T-helper 22 cell (primary cell): Measurements from ENCODE around the gene KCNQ2.

Source experiments
- DNase-seq: peaks from one replicate; pipeline ENCODE4 v3.0.0-alpha.2; 2020; ENCODE audit warnings: low read depth

The KCNQ2 gene

DNA sequence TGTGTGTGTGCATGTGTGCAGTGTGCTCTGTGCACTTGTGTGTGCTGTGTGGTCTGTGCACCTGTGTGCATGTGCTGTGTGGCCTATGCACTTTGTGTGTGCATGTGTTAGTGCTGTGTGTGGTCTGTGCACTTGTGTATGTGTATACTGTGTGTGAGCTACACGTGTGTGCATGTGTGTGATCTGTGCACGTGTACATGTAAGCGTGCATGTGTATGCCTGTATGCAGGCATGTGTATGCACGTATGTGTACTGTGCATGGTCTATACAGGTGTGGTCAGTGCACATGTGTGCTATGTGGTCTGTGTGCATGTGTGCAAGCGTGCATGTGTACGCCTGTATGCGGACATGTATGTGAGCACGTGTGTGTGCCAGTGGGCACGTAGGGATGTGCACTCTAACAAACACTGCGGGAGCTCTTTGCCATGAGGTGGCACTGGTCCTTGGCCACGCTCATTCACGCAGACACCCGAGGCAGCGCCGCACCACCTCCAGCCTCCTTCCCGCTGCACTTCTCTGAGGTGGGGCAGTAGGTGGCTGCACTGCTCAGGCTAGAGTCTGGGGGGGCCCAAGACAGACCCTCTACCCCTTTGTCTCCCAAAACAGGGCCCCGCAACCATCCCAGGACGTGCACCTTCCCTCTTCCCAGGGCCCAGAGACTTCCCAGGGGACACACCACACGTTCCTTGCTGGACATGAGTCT is 68.9 kb downstream of the KCNQ2 start:
- no peak for DNase-seq

DNA sequence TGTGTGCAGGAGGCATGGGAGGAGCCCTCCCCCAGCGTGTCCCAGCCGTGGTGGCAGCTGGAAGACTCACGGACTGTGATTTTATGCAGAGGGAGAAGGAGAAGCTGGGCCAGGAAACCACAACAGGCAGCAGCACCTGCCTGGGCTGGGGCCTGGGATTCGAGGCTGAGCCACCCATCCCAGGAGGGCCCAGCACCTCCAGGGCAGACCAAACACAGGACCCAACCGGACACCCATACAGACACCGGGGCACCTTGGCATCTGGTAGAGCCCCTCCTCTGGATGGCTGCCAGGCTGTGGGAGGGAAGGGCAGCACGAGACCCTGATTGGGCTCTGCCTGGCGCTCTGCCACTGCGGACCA is 69.6 kb downstream of the KCNQ2 start:
- no peak for DNase-seq

DNA sequence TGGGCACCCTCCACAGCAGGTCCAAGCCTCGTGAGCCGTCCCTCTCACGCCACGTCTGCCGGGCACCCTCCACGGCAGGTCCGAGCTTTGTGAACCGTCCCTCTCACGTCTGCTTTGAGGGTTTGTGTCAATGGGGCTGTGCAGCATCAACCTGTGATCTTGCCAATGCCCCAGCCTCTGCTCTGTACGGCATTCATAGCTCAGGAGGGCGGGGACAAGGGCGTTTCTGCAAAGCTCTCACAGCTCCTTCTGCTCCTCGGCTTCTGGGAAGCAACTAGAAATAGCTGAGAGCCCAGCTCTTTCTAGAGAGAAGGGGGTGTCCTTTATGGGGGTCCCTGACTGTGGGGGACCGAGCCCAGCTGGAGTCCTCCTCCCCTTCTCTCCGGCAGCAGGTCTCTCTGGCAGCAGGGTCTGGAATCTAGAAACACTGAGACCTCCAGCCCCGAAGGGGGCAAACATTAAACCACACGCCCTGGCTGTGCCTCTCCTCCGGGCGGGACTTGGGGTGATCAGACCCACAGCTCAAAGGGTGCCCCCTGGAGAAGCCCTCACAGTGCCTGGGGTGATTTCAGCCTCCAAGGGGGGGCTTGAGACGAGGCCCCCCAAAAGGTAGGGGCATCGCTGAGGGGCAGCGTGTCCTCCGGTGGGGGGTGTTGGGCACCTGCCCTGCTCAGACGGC is 70.1 kb downstream of the KCNQ2 start:
- DNase-seq: no peak

DNA sequence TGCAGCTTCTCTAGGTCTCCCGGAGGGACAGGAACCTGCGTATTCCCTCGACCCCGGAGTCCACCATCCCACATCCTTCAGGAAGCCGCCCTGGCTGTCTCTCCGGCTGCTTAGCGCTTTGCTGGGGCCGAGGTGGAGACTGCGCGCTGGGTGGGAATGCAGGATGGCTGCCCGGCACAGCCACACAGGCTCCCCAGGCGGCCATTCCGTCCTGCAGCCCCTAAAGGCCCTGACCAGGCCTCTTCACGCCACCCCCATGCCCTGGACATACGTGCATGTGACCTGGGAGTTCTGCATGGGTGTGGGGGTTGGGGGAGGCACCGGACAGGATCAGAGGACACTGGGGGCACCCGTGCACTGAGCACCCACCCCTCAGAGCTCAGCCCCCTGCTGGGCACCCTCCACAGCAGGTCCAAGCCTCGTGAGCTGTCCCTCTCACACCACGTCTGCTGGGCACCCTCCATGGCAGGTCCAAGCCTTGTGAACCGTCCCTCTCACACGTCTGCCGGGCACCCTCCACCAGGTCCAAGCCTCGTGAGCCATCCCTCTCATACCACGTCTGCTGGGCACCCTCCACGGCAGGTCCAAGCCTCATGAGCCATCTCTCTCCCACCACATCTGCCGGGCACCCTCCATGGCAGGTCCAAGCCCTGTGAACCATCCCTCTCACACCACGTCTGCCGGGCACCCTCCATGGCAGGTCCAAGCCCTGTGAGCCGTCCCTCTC is 70.9 kb downstream of the KCNQ2 start:
- DNase-seq: no peak

DNA sequence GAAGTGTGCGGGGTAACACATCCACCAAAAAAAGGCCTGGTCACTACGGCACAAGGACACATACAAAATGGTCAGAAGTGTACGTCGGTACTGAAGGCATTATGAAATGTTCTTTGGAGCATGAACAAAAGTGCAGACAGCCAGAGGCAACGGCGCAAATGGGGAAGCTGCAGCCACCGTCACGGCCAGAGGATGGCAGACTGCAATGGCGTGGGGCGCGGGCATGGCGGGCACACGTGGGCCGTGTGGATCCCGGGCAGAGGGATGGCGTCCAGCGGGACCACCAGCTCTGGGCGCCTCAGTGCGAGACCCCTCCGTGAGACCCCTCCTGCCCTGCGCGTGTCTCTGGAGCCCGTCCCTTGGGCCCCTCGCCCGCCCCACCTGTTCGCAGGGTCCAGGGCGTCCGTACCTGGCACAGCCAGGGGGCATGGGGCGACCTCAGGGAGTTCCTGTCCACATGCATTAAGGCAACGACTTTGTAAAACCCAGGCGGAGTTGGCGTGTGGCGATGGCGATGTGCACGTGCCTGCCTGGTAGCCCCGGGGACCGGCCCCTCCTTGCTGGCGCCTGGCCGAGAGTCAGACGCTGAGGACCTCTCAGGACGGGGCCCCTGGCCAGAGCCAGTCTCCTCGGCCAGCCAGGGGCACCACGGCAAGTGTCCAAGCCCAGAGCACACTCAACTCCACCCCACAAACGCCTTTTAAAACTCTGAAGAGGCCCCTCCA is 71.8 kb downstream of the KCNQ2 start:
- DNase-seq: no peak

DNA sequence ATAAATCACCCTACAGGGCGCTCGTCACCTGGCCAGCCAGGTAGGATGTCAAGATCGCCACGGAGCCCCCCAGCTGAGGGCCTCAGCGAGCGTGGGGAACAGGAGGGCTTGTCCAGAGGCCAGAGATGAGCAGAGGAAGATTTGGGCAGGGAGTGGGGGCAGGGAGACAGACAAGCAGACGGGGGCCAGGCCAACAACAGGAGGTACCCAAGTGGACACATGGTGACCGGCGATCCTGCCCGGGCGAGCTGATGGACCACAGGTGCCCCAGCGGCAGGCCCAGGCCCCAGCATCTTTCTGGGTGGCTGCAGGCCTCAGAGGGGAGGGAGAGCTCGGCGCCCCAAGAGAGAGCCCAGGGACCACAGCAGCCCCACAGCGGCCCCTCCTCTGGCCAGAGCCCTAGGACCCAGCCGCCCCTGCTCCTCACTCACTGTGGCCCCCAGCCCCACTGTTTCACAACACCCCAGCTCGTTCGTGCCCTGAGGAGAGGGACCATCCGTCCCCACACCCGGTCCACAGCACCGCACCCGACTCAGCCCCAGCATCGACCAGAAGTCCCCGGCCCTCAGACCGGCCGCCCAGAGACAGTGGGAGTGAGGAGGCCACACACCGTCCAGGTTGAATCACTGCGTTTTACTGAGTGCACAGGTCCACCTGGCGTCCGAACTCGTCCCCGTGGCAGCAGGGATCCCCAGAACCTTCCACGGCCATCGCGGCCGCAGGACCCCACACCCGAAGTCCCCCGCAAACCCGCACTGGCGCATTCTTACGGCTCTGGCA is 72.7 kb downstream of the KCNQ2 start:
- DNase-seq: no peak

DNA sequence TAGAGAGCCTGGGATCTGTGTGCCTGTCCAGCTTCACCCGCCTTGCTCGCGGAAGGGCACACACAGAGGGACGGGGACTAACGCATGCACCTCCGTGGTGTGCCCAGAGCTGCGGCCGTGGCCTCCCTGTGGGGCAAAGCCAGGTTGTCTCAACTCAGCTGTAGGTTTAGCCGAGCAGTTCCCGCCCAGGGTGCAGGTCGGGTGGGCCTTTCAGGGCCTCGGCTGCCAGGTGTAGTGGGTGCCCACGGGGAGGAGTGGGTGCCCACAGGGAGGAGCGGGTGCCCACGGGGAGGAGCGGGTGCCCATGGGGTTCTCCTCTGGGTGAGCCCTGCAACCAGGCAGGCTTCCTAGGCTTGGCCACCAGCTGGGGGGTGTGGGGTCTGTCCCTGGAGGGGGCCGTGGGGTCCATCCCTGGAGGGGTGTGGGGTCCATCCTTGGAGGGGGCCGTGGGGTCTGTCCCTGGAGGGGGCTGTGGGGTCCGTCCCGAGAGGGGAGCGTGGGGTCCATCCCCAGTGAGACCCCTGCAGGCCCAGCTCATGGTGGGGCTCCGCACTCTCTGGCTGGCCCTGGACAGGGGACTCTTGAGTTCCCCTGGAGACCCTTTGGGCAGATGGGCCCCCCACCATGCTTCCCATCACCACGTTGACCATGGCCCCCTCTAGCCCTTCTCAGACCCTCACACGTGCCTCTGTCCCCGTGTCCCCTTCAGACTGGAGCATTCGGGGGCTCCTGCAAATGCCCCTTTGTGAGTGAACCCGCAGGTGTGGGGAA is 73.5 kb downstream of the KCNQ2 start:
- no peak for DNase-seq

DNA sequence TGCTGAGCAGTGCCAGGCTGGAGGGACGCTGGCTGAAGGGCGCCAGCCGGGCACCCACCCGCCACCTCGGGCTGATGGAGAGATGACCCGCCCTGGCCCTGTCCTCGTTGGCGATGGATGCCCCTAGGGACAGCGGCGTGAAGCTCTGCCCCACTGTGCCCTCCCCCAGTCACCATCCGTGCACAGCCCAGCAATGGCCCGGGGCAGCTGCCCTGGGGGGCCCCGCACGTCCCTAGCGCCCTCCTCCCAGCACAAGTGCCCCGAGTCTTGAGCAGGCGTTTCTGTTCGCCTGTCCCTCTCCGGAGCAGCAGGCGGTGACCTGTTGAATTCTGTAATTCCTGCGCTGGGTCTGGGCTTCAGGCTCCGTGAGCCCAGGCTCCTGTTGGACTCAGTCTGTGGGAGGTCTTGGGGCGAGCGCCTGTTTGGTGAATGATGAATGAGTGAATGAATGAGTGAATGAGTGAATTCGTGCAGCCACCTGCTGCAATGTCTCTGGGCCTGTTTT is 74.5 kb downstream of the KCNQ2 start:
- DNase-seq: no peak

DNA sequence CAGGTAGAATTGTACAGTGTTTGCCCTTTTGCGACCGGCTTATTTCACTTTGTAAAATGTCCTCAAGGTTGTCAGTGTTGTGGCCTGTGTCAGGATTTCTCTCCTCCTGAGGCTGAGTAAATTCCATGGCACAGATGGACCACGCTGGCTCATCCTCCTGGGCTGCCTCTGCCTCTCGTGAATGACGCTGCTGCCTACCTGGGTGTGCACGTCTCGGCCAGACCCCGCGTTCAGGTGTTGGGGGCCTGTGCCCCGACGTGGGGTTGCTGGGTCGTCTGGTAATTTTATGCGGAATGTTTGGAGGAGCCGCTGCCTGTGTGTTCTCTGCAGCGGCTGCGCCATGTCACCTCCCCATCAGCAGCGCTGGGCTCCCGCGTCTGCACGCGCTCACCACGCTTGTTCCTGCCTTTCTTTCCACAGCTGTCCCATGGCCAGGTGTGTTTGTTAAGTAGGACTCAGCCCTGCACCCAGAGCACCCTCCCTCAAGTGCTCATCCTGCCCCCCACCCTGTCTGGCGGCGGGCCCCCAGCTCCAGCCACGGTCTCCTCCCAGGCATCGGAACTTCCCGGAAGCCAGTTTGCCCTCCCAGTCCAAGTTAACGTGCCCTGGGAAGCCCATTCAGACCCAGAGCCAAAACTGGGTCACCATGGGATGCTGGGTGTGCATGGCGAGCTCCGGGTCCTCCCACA is 75.2 kb downstream of the KCNQ2 start:
- no peak for DNase-seq

DNA sequence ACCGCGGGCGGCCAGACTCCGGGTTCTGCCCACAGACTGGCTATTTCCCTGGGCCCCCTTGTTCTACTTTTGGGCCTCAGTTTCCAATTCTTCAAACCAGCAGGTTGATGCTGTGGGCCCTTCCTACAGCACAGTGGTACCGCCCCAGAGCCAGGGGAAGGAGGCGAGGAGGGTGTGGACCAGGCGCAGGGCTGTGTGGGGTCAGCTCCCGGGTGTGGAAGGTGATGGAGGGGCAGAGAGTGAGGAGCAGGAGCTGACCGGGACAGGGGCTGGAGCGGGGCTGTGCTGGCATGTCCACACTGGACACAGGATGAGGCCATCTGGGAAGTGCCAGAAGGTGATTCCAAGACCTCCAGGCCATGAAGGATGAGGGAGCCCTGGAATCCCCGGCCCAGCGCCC is 76.2 kb downstream of the KCNQ2 start:
- no peak for DNase-seq

DNA sequence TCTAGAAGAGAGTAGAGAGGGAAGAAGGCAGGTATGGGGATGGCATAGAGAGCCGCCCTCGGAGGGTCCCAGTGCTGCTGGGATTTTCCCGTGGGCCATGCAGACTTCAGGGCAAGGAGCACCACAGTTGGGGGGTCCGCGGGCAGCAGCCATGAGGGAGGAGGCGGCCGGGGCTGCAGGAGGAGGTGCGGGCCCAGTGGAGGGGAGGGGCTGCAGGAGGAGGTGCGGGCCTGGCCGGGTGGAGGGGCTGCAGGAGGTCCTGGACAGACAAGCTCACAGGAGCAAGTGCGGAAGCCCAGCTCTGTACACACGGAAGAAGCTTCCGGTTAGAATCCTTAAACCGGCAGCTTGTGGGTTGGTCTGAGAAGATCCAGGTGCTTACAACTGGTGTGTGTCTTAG is 76.7 kb downstream of the KCNQ2 start:
- no peak for DNase-seq

DNA sequence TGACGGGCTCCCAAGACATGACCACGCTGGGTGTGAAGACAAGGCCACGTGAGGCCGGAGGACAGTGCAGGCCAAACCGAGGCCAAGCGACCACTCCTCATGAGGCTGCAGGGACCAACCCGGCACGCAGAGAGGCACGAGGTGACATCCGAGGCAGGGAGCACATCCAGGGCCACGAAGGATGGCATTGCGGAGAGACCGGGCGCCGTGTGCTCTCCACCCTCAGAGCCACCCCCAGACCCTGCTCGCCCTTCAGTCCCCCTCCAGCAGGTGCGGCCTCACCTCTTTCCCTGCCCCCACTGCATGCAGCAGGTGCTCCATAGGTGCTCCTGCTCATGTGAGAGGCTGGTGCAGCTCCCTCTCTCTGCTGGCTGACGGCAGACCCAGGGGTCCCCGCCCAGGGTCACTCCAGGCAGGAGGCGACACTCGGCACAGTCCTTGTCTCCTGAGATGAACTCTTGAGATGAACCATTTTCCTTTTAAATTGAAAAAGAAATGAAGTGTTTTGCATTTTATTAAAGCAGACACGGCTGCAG is 77.5 kb downstream of the KCNQ2 start:
- DNase-seq: no peak

DNA sequence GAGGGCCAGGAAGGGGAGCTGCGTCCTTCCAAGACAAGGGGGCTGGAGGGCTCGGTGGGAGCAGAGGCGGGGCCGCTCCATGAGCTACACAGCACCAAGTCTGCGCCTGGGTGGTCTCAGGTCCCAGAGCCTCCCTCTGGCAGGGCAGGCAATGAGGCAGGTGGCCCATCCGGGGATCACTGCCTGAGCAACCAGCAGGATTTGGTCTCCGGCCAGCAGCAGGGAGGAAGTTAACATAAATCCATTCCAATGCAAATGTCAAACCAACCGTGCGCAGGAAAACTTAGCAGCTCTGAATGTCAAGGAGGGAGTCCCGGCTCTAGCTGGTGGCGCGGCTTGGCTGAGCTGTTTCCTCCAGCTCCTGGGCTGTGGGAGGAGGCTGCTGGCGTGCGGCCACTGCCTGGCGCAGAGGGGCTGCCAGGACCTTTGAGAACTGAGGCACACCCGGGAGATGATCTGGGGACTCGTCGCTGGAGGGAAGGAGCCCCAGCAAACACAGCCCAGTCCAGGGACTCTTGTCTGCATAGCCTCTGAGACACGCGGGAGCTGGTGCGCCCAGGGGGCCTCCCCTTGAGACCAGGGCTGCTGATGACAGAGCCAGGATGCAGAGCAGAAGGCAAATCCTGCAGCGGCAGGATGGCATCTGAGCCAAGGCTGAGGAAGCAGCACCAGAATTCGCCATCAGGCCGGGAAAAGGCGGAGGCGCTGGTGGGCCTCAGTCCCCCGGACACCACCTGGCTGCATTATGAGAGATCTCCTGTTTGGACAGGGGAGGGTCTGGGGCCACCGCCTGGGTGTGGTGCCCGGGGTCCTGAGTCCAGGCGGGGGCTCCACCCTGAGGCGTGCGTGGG is 78.2 kb downstream of the KCNQ2 start:
- no peak for DNase-seq

DNA sequence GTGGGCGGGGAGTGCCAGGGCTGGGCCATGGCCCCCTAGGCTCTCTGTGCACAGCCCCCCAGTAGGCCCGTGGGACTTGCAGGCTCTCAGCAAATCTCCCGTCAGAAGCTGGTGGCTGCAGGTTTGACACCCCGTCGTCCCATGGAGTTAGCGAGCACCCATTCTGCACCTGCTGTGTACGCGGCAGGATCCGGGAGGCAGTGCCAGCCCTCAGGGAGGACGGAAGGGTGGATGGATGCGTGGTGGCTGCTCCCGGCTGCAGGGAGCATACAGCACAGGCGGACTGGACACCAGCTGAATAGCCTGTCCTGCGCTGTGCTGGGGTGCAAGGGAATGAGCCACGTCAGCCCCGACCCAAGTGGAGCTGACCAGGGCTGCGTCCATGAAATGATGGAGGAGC is 78.9 kb downstream of the KCNQ2 start:
- no peak for DNase-seq

DNA sequence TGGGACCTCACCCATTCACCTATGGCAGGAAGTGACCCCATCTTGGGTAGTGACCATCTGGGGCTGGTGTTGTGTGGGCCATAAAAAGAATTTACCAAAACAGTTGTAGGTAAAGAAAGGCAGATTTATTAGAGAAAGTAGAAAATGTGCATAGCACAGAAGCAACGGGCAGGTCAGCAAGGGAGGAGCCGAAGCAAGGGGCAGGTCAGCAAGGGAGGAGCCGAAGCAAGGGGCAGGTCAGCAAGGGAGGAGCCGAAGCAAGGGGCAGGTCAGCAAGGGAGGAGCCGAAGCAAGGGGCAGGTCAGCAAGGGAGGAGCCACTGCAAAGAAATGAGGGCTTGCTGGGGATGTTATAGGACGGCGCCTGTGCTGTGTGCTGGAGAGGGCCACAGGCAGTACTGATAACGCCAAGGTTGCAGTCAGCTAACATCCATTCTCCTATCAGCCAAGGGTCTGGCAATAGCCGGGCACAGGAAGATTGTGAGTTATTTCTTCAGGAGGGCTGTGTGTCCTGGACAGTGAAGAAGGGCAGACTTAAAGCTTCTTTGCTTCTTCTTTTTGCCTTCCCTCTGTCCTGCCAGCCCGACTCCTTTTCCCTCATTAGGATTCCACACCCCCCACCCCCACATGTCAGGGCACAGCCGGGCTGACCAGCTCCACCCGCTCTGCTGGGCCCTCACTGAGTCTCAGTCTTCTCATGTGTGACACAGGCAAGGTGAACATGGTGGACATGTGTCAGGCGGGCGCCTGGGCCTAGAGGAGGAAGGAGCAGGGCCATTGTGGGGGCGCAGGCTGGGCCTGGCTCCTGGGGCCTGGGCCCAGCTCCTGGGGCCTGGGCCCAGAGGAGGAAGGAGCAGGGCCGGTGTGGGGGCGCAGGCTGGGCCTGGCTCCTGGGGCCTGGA is 79.7 kb downstream of the KCNQ2 start:
- no peak for DNase-seq

DNA sequence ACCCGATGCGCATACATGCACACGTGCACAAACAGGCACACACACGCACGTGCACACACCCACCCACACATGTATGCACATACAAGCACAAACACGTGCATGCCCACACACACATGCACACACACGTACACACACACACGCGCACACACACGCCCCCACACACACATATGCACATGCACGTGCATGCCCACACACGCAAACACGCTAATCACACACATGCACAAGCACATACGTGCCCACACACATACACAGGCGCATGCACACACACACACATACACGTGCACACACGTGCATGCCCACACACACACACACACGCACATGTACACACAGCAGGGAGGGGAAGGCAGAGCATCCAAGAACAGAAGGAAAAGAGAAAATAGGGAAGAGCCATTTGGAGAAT is 84.5 kb downstream of the KCNQ2 start:
- DNase-seq: no peak

DNA sequence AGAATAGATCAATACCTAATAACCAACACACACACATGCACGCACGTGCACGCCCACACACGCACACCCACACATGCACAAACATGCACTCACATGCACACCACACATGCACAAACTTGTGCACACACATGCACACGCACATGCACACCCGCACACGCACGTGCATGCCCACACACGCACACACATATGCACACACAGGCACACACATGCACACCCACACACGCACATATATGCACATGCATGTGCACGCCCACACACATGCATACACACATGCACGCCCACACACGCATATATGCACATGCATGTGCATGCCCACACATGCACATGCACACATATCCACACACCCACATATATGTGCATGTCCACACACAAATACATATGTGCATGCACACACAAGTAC is 85.1 kb downstream of the KCNQ2 start:
- no peak for DNase-seq

DNA sequence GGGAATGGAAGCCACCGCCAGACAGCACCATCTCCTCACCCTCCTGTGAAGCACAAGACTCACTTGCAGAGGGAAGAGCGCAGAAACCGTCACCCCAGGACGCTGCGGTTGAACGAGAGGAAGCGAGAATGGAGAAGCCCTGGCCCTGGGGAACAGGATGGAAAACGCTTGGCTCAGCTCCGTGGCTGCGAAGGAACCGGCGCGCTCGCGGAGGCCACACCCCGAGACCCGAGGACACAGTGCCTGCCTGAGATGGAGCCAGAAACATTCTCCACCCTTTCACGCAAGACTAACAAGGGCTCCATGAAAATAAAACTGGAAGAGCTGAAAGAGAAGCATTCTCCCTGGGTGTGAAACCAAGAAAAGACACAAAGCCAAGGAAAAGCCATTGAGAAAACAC is 86.0 kb downstream of the KCNQ2 start:
- no peak for DNase-seq
